Posterior cingulate gyrus (tissue), 11 donors: ENCODE results near the gene IL4R.
"Not testable (repeated sequence)": the region's sequence is repeated elsewhere in the genome, so short reads cannot be mapped to it uniquely, and the experiment has no call there.

Experiments
- DNase-seq, 10 donors: peaks; one replicate each; pipeline versions ENCODE4 v3.0.0 to v3.0.0-alpha.2; 2020 to 2021; ENCODE audit warnings: mixed read lengths in 3 of 10
- intact Hi-C: fragments of 100-400 bp; cut with DNase I; formaldehyde crosslinking; loops from one replicate; pipeline ENCODE4 v1.15.1; 2023

IL4R gene

GRCh38 chr16:27326251-27326650 is 12.5 kb downstream of the IL4R start:
- DNase-seq: peak in 1 of 10 donors; percentile 18
- intact Hi-C loops: no loop called here

- intact Hi-C loops: no loop called here
- peak in 3 of 10 donors; percentile 20 to 83 (median 62) for DNase-seq
These were observed 13.2 kb downstream of the IL4R start for GRCh38 chr16:27326738-27327585.

- intact Hi-C loops: no loop called here
- peak in 1 of 10 donors; percentile 0 for DNase-seq
These were observed 13.8 kb downstream of the IL4R start for GRCh38 chr16:27327586-27327915.

- intact Hi-C loops: no loop called here
- peak in 1 of 10 donors; percentile 24 for DNase-seq
These were observed 15.2 kb downstream of the IL4R start for GRCh38 chr16:27328937-27329336.

- DNase-seq: peak in 2 of 10 donors; percentile 22 to 29
- intact Hi-C loops: not testable (repeated sequence)
These were observed 15.8 kb downstream of the IL4R start for GRCh38 chr16:27329376-27330079.

GRCh38 chr16:27330542-27330941 is 16.8 kb downstream of the IL4R start:
- intact Hi-C loops: no loop called here
- peak in 3 of 10 donors; percentile 57 to 82 (median 70) for DNase-seq

- DNase-seq: peak in 1 of 10 donors; percentile 14
- intact Hi-C loops: no loop called here
These were observed 18.3 kb downstream of the IL4R start for GRCh38 chr16:27332105-27332504.

GRCh38 chr16:27333104-27333503 is 19.3 kb downstream of the IL4R start:
- DNase-seq: peak in 1 of 10 donors; percentile 2

GRCh38 chr16:27333549-27333948 is 19.8 kb downstream of the IL4R start:
- peak in 1 of 10 donors; percentile 16 for DNase-seq
- intact Hi-C loops: no loop called here

More at GRCh38 chr16:27333104-27333503, 19.3 kb downstream of the IL4R start:
- intact Hi-C loops: no loop called here

GRCh38 chr16:27334192-27334764 is 20.5 kb downstream of the IL4R start:
- intact Hi-C loops: no loop called here
- peak in 2 of 10 donors; percentile 14 to 16 for DNase-seq

GRCh38 chr16:27334838-27335237 is 21.1 kb downstream of the IL4R start:
- intact Hi-C loops: no loop called here
- DNase-seq: peak in 2 of 10 donors; percentile 13 to 70

GRCh38 chr16:27335349-27336053 is 21.7 kb downstream of the IL4R start:
- peak in 2 of 10 donors; percentile 15 to 29 for DNase-seq
- intact Hi-C loops: no loop called here

- intact Hi-C loops: no loop called here
- peak in 2 of 10 donors; percentile 28 to 34 for DNase-seq
These were observed 23.2 kb downstream of the IL4R start for GRCh38 chr16:27337024-27337423.

- DNase-seq: peak in 1 of 10 donors; percentile 0
- intact Hi-C loops: no loop called here
These were observed 25.4 kb downstream of the IL4R start for GRCh38 chr16:27339180-27339579.

- intact Hi-C loops: no loop called here
- DNase-seq: peak in 2 of 10 donors; percentile 21 to 67
These were observed 26.9 kb downstream of the IL4R start for GRCh38 chr16:27340654-27341053.

GRCh38 chr16:27341549-27341948 is 27.8 kb downstream of the IL4R start:
- intact Hi-C loops: no loop called here
- DNase-seq: peak in 1 of 10 donors; percentile 35

GRCh38 chr16:27341971-27342370 is 28.2 kb downstream of the IL4R start:
- intact Hi-C loops: no loop called here
- DNase-seq: peak in 2 of 10 donors; percentile 60 to 62

GRCh38 chr16:27344721-27345120 is 30.9 kb downstream of the IL4R start:
- intact Hi-C loops: no loop called here
- peak in 2 of 10 donors; percentile 42 to 67 for DNase-seq

GRCh38 chr16:27345201-27345600 is 31.4 kb downstream of the IL4R start:
- DNase-seq: peak in 2 of 10 donors; percentile 18 to 24
- intact Hi-C loops: no loop called here

- intact Hi-C loops: no loop called here
- DNase-seq: peak in 1 of 10 donors; percentile 26
These were observed 33.0 kb downstream of the IL4R start for GRCh38 chr16:27346819-27347218.
